Thyroid gland (tissue), 4 donors: ENCODE measurements around the gene RNU5D-1. TPM values are rescaled to one million over a fixed set of nuclear protein-coding genes. Genes with fewer than 3 reads are reported as not detected.

Experiments used
- DNase-seq, 2 donors: peaks; one replicate each; pipeline ENCODE4 v3.0.0-alpha.2; 2019
- H3K27ac ChIP-seq, 3 donors: fragments of 200-600 bp; sonication (generic); 1 replicate in 2 of 3; 2 replicates in 1 of 3; pipeline ENCODE4 v1.5.1; 2016 to 2019; ENCODE audit warnings: mild to moderate bottlenecking in 1 of 3, moderate library complexity in 1 of 3
- H3K27me3 ChIP-seq: fragments of 200-600 bp; sonication (generic); one replicate; pipeline ENCODE4 v1.5.1; 2019
- H3K36me3 ChIP-seq, 2 donors: fragments of 200-600 bp; sonication (generic); one replicate each; pipeline ENCODE4 v1.5.1; 2016 to 2019
- H3K4me1 ChIP-seq, 2 donors: fragments of 200-600 bp; sonication (generic); one replicate each; pipeline ENCODE4 v1.5.1; 2017 to 2019
- H3K4me3 ChIP-seq, 3 donors: fragments of 200-600 bp; sonication (generic); replicated peaks in 1 of 3; 1 replicate in 2 of 3; 2 replicates in 1 of 3; pipeline ENCODE4 v1.5.1; 2016; ENCODE audit warnings: mild to moderate bottlenecking in 1 of 3
- H3K9me3 ChIP-seq: fragments of 200-600 bp; sonication (generic); one replicate; pipeline ENCODE4 v1.5.1; 2017
- CTCF ChIP-seq, 6 experiments: fragments of 200-600 bp in 3 of 6; fragments of 450-650 bp in 3 of 6; sonication (generic) in 3 of 6; IDR thresholded peaks; one replicate each; pipeline ENCODE4 v1.5.1; 2016 to 2019; ENCODE audit warnings: antibody characterized with exemption in 6 of 6, mild to moderate bottlenecking in 2 of 6, inconsistent platforms in 1 of 6, moderate library complexity in 1 of 6
- POLR2A ChIP-seq, 2 donors: fragments of 450-650 bp; IDR thresholded peaks; one replicate each; pipeline ENCODE4 v1.6.1; 2017; ENCODE audit warnings: antibody characterized with exemption in 2 of 2, mild to moderate bottlenecking in 2 of 2, moderate library complexity in 1 of 2
- WGBS, 2 donors: methylation state at CpG; one replicate each; pipeline ENCODE4 v1.1.5; 2017; 5-methylcytosine and 5-hydroxymethylcytosine counted together
- intact Hi-C: fragments of 100-400 bp; cut with DNase I; formaldehyde crosslinking; loops from one replicate; pipeline ENCODE4 v1.15.1; 2023
- total RNA-seq, 4 donors: library from RNA; depleted of rRNA; stranded (reverse); fragments of >200 nt; gene quantifications; one replicate each; pipeline ENCODE4 v1.2.3, GENCODE V29; 2016

Gene RNU5D-1
- not detected for total RNA-seq

- Histone ChIP-seq H3K27me3 (no peaks in the 10 kb centered on the region), H3K4me1 (peaks cover 12 to 15% of the 10 kb centered on the region in 2 donors), H3K36me3 (no peaks in the 10 kb centered on the region), H3K9me3 (no peaks in the 10 kb centered on the region), H3K27ac (peak within 1 kb of the TSS; percentile 95 to 97 (median 95)), H3K4me3 (no peak within 1 kb of the TSS)
- WGBS, 2 donors = 1 to 3% methylated on average over 19 of the region's 19 CpGs
- TF ChIP-seq CTCF (IDR thresholded peaks at IDR 0.05) (peak; percentile 54 to 91 (median 78)), POLR2A (IDR thresholded peaks at IDR 0.05) (peak in 1 of 2 donors; percentile 88)
- intact Hi-C loops = no loop called here
- DNase-seq = peak; percentile 93 to 97
Observed at GRCh38 chr1:44730741-44731512, at the start of gene RNU5D-1. TSS of gene RNU5D-1 (minus strand) at chr1:44731170.

- intact Hi-C loops = loop anchor here (10.0 kb wide), 1 partner anchor 56 kb away; no protein-coding TSS in a partner anchor
- WGBS, 2 donors = 93% methylated on average over 14 of the region's 14 CpGs
- H3K27ac ChIP-seq = no peak overlapping the region
- H3K27me3 ChIP-seq = no peaks in the 10 kb centered on the region
- H3K4me1 ChIP-seq = peaks cover 20 to 28% of the 10 kb centered on the region in 2 donors
- DNase-seq = no peak
- H3K9me3 ChIP-seq = no peaks in the 10 kb centered on the region
- peaks cover 11 to 22% of the 10 kb centered on the region in 2 donors for H3K36me3 ChIP-seq
- TF ChIP-seq POLR2A (IDR thresholded peaks at IDR 0.05) (no peak), CTCF (IDR thresholded peaks at IDR 0.05) (no peak)
- no peak overlapping the region for H3K4me3 ChIP-seq
Observed at GRCh38 chr1:44780583-44781121, 49.7 kb upstream of the RNU5D-1 start.

GRCh38 chr1:44778705-44779576 is 48.0 kb upstream of the RNU5D-1 start:
- no peak for DNase-seq
- H3K4me1 ChIP-seq = peaks cover 16 to 18% of the 10 kb centered on the region in 2 donors
- TF ChIP-seq CTCF (IDR thresholded peaks at IDR 0.05) (no peak), POLR2A (IDR thresholded peaks at IDR 0.05) (no peak)
- no peak overlapping the region for H3K4me3 ChIP-seq
- H3K27me3 ChIP-seq = no peaks in the 10 kb centered on the region
- WGBS, 2 donors = 88 to 90% methylated on average over 6 of the region's 6 CpGs
- H3K27ac ChIP-seq = no peak overlapping the region
- H3K9me3 ChIP-seq = no peaks in the 10 kb centered on the region
- peaks cover 11 to 22% of the 10 kb centered on the region in 2 donors for H3K36me3 ChIP-seq
- intact Hi-C loops = loop anchor here (5.0 kb wide), 1 partner anchor 37 kb away; no protein-coding TSS in a partner anchor

- Histone ChIP-seq H3K9me3 (no peaks in the 10 kb centered on the region), H3K27me3 (no peaks in the 10 kb centered on the region), H3K27ac (no peak overlapping the region), H3K4me1 (peaks cover 12 to 14% of the 10 kb centered on the region in 2 donors), H3K4me3 (no peak overlapping the region), H3K36me3 (peaks cover 11 to 22% of the 10 kb centered on the region in 2 donors)
- intact Hi-C loops = loop anchor here (5.0 kb wide), 1 partner anchor 36 kb away; no protein-coding TSS in a partner anchor
- WGBS, 2 donors = 81 to 82% methylated on average over 13 of the region's 13 CpGs
- TF ChIP-seq POLR2A (IDR thresholded peaks at IDR 0.05) (no peak), CTCF (IDR thresholded peaks at IDR 0.05) (no peak)
- no peak for DNase-seq
Observed at GRCh38 chr1:44777969-44778635, 47.1 kb upstream of the RNU5D-1 start.
